Chondrocyte (in vitro differentiated cells): ENCODE data around the gene SPEF2. TPM values are rescaled to one million over a fixed set of nuclear protein-coding genes. Genes with fewer than 3 reads are reported as not detected.

Experiments
- DNase-seq: peaks from one replicate; pipeline ENCODE4 v3.0.0; 2021; ENCODE audit warnings: mixed read lengths, low spot score
- H3K27ac Mint-ChIP-seq: one replicate; pipeline ENCODE4 v1.8.0; 2021; ENCODE audit warnings: mild to moderate bottlenecking, moderate library complexity, mixed read lengths; ENCODE audit not compliant: unreplicated experiment
- H3K27me3 Mint-ChIP-seq: 2 replicates; pipeline ENCODE4 v1.8.0; 2021; ENCODE audit warnings: low read depth, mixed read lengths
- H3K36me3 Mint-ChIP-seq: 2 replicates; pipeline ENCODE4 v1.8.0; 2021; ENCODE audit warnings: low read depth, mixed read lengths
- H3K4me1 Mint-ChIP-seq: 2 replicates; pipeline ENCODE4 v1.8.0; 2021; ENCODE audit warnings: low read depth, mild to moderate bottlenecking, mixed read lengths
- H3K4me3 Mint-ChIP-seq: one replicate; pipeline ENCODE4 v1.8.0; 2021; ENCODE audit warnings: mild to moderate bottlenecking, moderate library complexity, mixed read lengths; ENCODE audit not compliant: unreplicated experiment
- H3K9me3 Mint-ChIP-seq: 2 replicates; pipeline ENCODE4 v1.8.0; 2021; ENCODE audit warnings: low read depth, mixed read lengths
- CTCF ChIP-seq: fragments of 200-600 bp; sonication (generic); IDR thresholded peaks from 2 replicates; pipeline ENCODE4 v1.5.0; 2021; ENCODE audit warnings: antibody characterized with exemption, mild to moderate bottlenecking, moderate library complexity
- total RNA-seq: library from RNA; stranded (reverse); gene quantifications from 3 replicates; pipeline ENCODE4 v1.2.1, GENCODE V29; 2021

Gene SPEF2
- total RNA-seq, 1 donor from 2014 or later = 3.1 TPM

- TF ChIP-seq CTCF = no peak
- no peak overlapping the region for H3K4me3 Mint-ChIP-seq
These were observed 118.1 kb downstream of the SPEF2 start for GRCh38 chr5:35735718-35736117.

GRCh38 chr5:35736280-35736679 is 118.6 kb downstream of the SPEF2 start:
- Mint-ChIP-seq H3K27me3 (peaks cover 8% of the 10 kb centered on the region), H3K36me3 (peaks cover 1% of the 10 kb centered on the region), H3K27ac (no peak overlapping the region), H3K4me3 (no peak overlapping the region), H3K9me3 (peaks cover 4% of the 10 kb centered on the region), H3K4me1 (no peaks in the 10 kb centered on the region)
- TF ChIP-seq CTCF = no peak
- DNase-seq = no peak

More at GRCh38 chr5:35735718-35736117, 118.1 kb downstream of the SPEF2 start:
- Mint-ChIP-seq H3K4me1 (no peaks in the 10 kb centered on the region), H3K27me3 (peaks cover 11% of the 10 kb centered on the region), H3K27ac (no peak overlapping the region), H3K9me3 (peaks cover 4% of the 10 kb centered on the region), H3K36me3 (peaks cover 1% of the 10 kb centered on the region)
- no peak for DNase-seq

GRCh38 chr5:35741126-35741716 is 123.6 kb downstream of the SPEF2 start:
- Mint-ChIP-seq H3K4me1 (no peaks in the 10 kb centered on the region), H3K9me3 (peaks cover 5% of the 10 kb centered on the region)
- DNase-seq = no peak

GRCh38 chr5:35741971-35742370 is 124.3 kb downstream of the SPEF2 start:
- Mint-ChIP-seq H3K36me3 (peaks cover 3% of the 10 kb centered on the region), H3K4me3 (no peak overlapping the region), H3K4me1 (no peaks in the 10 kb centered on the region), H3K9me3 (peaks cover 10% of the 10 kb centered on the region), H3K27me3 (peaks cover 17% of the 10 kb centered on the region), H3K27ac (no peak overlapping the region)
- no peak for TF ChIP-seq CTCF
- DNase-seq = no peak

More at GRCh38 chr5:35741126-35741716, 123.6 kb downstream of the SPEF2 start:
- Mint-ChIP-seq H3K27ac (no peak overlapping the region), H3K27me3 (peaks cover 10% of the 10 kb centered on the region), H3K36me3 (peaks cover 3% of the 10 kb centered on the region), H3K4me3 (no peak overlapping the region)
- TF ChIP-seq CTCF = no peak

- no peak overlapping the region for H3K4me3 Mint-ChIP-seq
- no peak for TF ChIP-seq CTCF
- peaks cover 32% of the 10 kb centered on the region for H3K27me3 Mint-ChIP-seq
- no peak overlapping the region for H3K27ac Mint-ChIP-seq
- no peak for DNase-seq
- H3K36me3 Mint-ChIP-seq = peaks cover 4% of the 10 kb centered on the region
- H3K4me1 Mint-ChIP-seq = no peaks in the 10 kb centered on the region
- H3K9me3 Mint-ChIP-seq = peaks cover 22% of the 10 kb centered on the region
These were observed 126.0 kb downstream of the SPEF2 start for GRCh38 chr5:35743644-35744043.
